Measurements from ENCODE around the gene CCDC167. TPM values are rescaled to one million over a fixed set of nuclear protein-coding genes. Genes with fewer than 3 reads are reported as not detected.

Gene CCDC167
- total and polyA plus RNA-seq, 2 of the 8 experiments (the other 6 are each of a cell fraction or from before 2014, with no cell fraction given), result 11.0 to 26.5 TPM

DNA sequence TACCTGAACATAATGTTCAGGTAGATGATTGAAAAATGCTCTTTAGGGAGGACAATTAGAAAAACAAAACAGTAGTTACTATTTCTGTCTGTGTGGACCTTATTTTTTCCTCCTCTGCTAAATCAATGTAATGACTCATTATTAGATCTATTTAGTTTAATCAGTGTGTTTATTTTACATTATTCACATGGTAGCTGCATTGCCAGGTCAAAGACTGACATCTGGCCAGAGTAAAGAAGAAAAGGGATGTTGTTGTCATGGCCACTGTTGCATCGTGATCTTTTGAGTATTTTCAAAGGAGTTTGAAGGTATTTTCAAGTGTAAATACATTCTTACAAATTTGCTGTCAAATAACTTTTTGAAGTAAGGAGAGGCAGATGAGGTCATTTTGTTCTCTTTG is 60.8 kb downstream of the CCDC167 start:
- Histone ChIP-seq H3K23me2 (ENCODE audit: low read depth, low read length) (no peaks in the 10 kb centered on the region; the same call in 1 of the 2 replicates), H2BK20ac (ENCODE audit: low read length) (no peak overlapping the region), H3K4ac (replicated peaks; ENCODE audit: insufficient read length, low read depth, low read length) (no peak overlapping the region), H3K4me2 (ENCODE audit: insufficient read depth in 1 of 2, low read depth in 2 of 2, low read length in 2 of 2) (no peak overlapping the region), H3K4me1 (replicated peaks in 1 of 4; ENCODE audit: control insufficient read depth in 3 of 4, insufficient read depth in 4 of 4, low read length in 3 of 4) (peaks cover 0 to 4% (median 2%) of the 10 kb centered on the region in 4 experiments; a peak in 3 of 7 replicates), H2BK120ac (replicated peaks; ENCODE audit: low read depth, low read length) (no peak overlapping the region), H3K36me3 (ENCODE audit: control insufficient read depth in 2 of 4, insufficient read depth in 4 of 4, low read length in 3 of 4) (peaks cover 7 to 26% (median 10%) of the 10 kb centered on the region in 4 experiments; a peak in 5 of 8 replicates), H4K91ac (replicated peaks; ENCODE audit: insufficient read length, low read length) (no peak overlapping the region), H3K56ac (replicated peaks; ENCODE audit: insufficient read length, low read depth, low read length) (no peak overlapping the region), H2BK12ac (ENCODE audit: low read depth, low read length) (no peak overlapping the region), H2AFZ (ENCODE audit: low read length) (no peak overlapping the region), H3K9ac (replicated peaks in 1 of 4; ENCODE audit: extremely low read depth in 1 of 4, low read depth in 3 of 4, low read length in 3 of 4) (no peak overlapping the region), H3K4me3 (ENCODE audit: extremely low read depth in 1 of 4, insufficient read depth in 2 of 4, low read depth in 3 of 4, low read length in 4 of 4) (no peak overlapping the region), H3K79me2 (ENCODE audit: control insufficient read depth in 1 of 2, insufficient read depth in 2 of 2, low read length in 2 of 2) (peaks cover 0 to 19% of the 10 kb centered on the region in 2 experiments; a peak in 3 of 4 replicates), H2AK5ac (ENCODE audit: low read depth, low read length) (no peak overlapping the region), H3K27ac (ENCODE audit: low read depth, low read length) (no peak overlapping the region), H4K20me1 (replicated peaks in 1 of 2; ENCODE audit: control insufficient read depth in 1 of 2, insufficient read depth in 2 of 2, low read length in 2 of 2) (peaks cover 3% of the 10 kb centered on the region in 2 experiments), H3K14ac (ENCODE audit: insufficient read length) (no peak overlapping the region), H3K79me1 (ENCODE audit: low read depth, low read length) (peaks cover 5% of the 10 kb centered on the region), H3K27me3 (replicated peaks in 1 of 4; ENCODE audit: control insufficient read depth in 3 of 4, extremely low read depth in 1 of 4, insufficient read depth in 3 of 4, low read length in 3 of 4) (no peaks in the 10 kb centered on the region), H3K23ac (ENCODE audit: insufficient read length) (no peak overlapping the region), H2BK15ac (ENCODE audit: low read length) (no peak overlapping the region), H4K5ac (ENCODE audit: insufficient read length, low read depth, low read length) (no peak overlapping the region), H3K18ac (ENCODE audit: extremely low read depth, low read length) (no peak overlapping the region), H3K9me3 (ENCODE audit: insufficient read depth in 2 of 2, low read depth in 1 of 2, low read length in 1 of 2) (no peaks in the 10 kb centered on the region), H4K8ac (ENCODE audit: extremely low read depth, insufficient read depth, low read length) (no peak overlapping the region), H2BK5ac (ENCODE audit: low read depth, low read length) (no peak overlapping the region)
- DNase-seq (ENCODE audit: low read depth in 1 of 2, low spot score in 2 of 2), result no peak
- TF ChIP-seq SUZ12 (IDR thresholded peaks at IDR 0.05; ENCODE audit: low read length) (no peak), SP1 (IDR thresholded peaks at IDR 0.05; ENCODE audit: low read depth, low read length) (no peak), BRCA1 (IDR thresholded peaks at IDR 0.05; ENCODE audit: low read depth, low read length) (no peak), POLR2A (IDR thresholded peaks at IDR 0.05; ENCODE audit: control extremely low read depth in 1 of 2, low read depth in 2 of 2, low read length in 2 of 2) (no peak), KDM1A (IDR thresholded peaks at IDR 0.05; ENCODE audit: borderline replicate concordance, low read length) (no peak), BCL11A (IDR thresholded peaks at IDR 0.05; ENCODE audit: low read depth in 2 of 2, low read length in 2 of 2) (no peak), CBX5 (IDR thresholded peaks at IDR 0.05; ENCODE audit: low read depth, low read length) (no peak), KDM4A (IDR thresholded peaks at IDR 0.05; ENCODE audit: low read depth, low read length, severe bottlenecking) (no peak), HDAC2 (IDR thresholded peaks at IDR 0.05; ENCODE audit: borderline replicate concordance in 1 of 2, low read depth in 2 of 2, low read length in 2 of 2) (no peak), YY1 (IDR thresholded peaks at IDR 0.05; ENCODE audit: low read depth, low read length) (no peak), SIX5 (IDR thresholded peaks at IDR 0.05; ENCODE audit: low read depth, low read length) (no peak), NANOG (IDR thresholded peaks at IDR 0.05; ENCODE audit: insufficient read depth, low read depth, low read length, poor library complexity, severe bottlenecking) (no peak)
- ChIA-PET CTCF (ENCODE audit: partially characterized antibody) (interaction anchor here (1.2 to 1.4 kb wide), 3 partner anchors 29 to 61 kb away, joined by 3 to 4 read pairs (median 3); no protein-coding TSS in a partner anchor), POLR2A (ENCODE audit: partially characterized antibody) (interaction anchor here (0.8 kb wide), 1 partner anchor 15 kb away, joined by 3 read pairs; no protein-coding TSS in a partner anchor)
- no peak for FAIRE-seq
- 92% methylated on average over 1 of the region's 1 CpG; no CpG with 5 or more reads in 1 of the 2 experiments for WGBS, 2 experiments (ENCODE audit: extremely low coverage in 1 of 2, insufficient coverage in 1 of 2, insufficient read length in 1 of 2, insufficient replicate concordance in 2 of 2, low coverage in 1 of 2, low lambda C conversion rate in 2 of 2, missing lambda C conversion rate in 1 of 2)
